GM18508 (cell line): ENCODE results near the gene ALLC.
"Not testable (repeated sequence)": the region's sequence is repeated elsewhere in the genome, so short reads cannot be mapped to it uniquely, and the experiment has no call there.

ENCODE experiments used
- ATAC-seq: cut with Tn5 transposase; IDR thresholded peaks from one replicate; pipeline ENCODE4 v1.9.1; 2021; ENCODE audit warnings: moderate number of reproducible peaks; ENCODE audit not compliant: insufficient read depth, unreplicated experiment

Gene ALLC

GRCh38 chr2:3625186-3625585, 32.8 kb upstream of the ALLC start:
- no peak for ATAC-seq

DNA sequence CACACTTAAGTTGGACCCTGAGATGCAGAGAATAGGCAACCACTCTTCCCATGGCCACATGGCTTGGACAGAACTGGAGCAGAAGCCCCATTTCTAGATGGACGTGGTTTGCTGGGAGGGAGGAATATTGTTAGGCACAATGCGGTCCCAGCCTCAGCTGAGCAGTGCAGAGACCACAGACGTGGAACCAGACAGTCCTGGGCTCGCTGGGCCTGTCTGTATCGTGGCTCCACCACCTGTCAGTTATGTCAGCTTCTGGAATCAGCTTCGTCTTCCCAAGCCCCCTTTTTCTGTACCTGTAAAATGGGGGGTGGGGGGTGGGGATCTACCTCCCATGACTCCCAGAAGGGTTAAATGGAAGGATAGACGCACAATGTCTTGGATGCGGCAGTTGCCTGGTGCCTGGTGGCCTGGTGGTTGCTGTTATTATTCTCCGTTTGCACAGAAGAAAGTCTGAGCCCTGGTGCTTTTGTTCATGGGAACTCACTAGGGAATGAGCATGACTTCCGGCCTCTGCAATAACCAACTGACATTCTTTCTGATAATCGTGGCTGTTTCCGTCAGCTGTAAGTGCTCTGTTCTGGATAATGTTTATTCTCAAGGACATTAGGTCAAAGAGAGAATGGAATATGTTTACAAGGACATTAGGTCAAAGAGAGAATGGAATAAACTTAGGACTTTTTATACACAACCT, 31.7 kb upstream of the ALLC start:
- ATAC-seq: no peak

GRCh38 chr2:3626812-3627499, 31.0 kb upstream of the ALLC start:
- no peak for ATAC-seq

DNA sequence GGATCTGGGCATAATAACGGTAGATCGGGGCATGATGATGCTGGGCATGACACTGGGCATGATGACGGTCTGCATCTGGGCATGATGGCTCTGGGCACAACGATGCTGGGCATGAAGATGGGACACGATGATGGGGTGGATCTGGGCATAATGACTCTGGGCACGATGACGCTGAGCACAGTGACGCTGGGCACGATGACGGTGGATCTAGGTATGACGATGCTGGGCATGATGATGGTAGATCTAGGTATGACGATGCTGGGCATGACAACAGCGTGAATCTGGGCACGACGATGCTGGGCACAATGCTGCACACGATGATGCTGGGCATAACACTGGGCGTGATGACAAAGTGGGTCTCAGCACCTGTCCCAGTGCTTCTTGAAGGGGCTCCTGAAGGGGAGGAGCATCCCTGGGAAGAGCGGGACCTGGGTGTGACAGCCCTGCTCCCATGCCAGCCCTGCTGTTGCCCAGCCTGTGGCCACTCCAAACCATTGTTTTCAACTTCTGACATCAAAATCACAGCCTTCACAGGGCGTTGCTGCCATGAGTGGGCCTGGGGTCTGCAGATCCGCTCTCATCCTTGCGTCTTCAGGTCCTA, 30.4 kb upstream of the ALLC start:
- no peak for ATAC-seq

DNA sequence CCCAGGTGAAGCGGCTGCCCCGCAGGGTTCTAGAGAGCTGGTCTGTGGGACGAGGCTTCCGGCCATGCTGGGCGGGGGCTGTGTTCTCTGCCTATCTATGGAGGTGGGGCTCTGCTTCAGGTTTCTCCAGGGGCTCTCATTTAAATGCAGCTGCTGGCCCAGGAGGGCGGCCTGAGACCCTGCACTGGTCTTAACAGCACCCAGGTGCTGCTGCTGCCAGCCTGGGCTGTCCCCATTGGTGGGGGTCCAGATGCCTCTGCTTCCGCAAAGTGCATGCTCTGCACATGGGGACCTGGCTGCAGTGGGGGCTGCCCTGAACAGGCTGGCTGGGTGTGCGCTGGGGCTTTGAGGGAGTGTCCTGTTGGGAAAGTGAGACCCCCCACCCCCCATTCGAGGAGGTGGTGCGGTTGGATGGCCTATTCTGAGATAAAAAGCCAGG, 29.7 kb upstream of the ALLC start:
- ATAC-seq: no peak

- no peak for ATAC-seq
These were observed 29.2 kb upstream of the ALLC start for GRCh38 chr2:3628800-3629199.

GRCh38 chr2:3630631-3631030, 27.4 kb upstream of the ALLC start:
- no peak for ATAC-seq

- ATAC-seq: no peak
These were observed 26.7 kb upstream of the ALLC start for GRCh38 chr2:3631161-3631850.

DNA sequence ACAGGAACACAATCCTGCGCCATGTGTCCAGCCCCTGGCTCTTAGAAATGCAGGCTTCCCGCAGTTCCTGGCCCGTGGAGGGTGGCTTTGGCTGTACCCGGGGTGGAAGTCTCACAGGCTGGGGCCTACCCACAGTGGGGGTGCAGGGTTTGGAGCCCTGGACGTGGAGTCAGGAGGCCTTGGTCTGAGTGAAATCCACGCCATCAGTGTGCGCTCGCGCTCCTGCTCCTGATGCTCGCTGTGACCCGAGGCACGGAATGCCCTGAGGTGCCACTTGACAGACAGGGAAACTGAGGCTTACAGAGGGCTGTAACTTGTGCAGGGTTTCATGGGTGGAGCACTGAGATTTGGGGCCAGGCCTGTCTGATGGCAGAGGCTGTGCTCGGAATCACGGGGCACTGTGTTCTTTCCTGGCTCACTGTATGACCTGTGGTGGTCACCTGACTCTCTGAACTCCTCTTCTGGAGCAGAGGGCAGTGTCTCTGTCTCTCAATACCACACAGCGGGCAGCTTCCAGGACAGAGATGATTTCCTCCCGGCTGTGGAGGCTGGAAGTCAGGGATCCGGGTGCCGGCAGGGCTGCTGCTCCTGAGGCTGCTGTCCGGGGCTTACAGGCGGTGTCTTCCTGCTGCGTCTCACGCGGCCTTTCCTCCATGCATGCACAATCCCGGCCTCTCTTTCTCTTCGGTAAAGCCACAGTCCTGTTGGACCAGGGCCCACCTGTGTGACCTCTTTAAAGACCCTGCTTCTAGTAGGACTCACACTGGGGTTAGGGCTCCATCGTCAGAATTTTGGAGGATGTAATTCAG, 25.9 kb upstream of the ALLC start:
- no peak for ATAC-seq

DNA sequence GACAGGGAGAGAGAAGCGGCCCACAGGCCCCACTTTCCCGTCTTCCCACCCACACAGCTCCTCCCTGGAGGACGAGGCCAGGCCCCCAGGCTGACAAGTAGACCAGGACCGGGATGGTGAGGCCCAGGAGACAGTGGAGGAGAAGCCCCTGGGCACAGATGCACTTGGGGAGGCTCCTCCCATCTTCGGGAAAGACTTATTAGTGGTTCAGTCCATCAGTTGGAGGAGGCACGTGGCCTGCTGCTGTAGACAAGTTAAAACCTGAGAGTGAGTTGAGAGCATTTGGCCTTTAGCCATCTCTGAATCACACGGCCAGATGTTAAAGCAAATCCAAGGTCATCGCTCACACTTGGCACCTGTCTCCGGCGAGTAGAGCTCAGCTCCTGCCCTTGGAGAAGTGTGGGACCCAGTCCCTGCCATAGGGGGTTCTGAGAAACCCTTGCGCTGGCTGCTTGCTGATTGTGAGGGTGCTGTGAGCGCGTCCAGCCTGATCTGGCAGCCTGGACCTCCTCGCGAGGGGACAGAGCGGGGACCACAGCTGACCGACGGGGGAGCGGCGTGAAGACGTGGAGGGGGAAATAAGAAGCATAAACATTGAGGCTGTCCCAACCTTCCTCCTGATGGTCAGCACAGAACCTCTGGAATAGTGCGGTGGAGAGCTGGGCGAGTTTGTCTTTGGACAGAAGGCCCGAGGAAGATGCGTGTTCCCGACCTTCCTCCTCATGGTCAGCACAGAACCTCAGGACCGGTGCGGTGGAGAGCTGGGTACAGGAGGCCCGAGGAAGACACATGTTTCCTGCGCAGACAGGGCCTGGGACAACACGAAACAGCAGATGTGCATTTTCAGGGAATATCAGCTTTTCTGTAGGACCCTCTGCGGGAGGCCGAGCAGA, 24.7 kb upstream of the ALLC start:
- ATAC-seq: no peak

DNA sequence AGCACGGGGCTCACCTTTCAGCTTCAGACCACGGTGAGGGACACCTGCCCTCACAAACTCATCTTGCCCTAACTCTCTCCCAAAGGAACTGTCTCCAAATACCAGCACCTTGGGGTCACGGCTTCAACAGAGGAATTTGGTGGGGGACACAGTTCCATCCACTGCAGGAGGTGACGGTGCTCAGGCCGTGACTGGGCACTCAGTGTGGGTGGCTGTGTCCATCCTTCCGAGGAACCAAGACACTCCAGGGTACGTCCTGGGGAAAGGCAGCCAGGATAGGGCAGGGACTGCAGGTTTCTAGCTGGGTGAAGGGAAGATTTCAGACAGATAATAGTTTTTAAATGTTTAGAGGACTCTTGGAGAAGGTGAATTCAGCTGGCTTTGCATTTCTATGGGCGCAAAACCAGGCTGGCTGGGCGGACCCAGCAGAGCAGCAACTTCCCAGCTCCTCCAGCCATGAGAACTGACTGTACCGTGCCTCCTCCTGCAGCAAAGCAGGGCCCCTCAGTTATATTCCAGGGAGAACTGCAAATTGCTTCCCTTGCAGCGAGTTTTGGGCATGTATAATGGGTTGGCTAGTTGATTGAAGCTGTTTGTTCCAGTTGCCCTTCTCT, 23.9 kb upstream of the ALLC start:
- ATAC-seq: no peak

DNA sequence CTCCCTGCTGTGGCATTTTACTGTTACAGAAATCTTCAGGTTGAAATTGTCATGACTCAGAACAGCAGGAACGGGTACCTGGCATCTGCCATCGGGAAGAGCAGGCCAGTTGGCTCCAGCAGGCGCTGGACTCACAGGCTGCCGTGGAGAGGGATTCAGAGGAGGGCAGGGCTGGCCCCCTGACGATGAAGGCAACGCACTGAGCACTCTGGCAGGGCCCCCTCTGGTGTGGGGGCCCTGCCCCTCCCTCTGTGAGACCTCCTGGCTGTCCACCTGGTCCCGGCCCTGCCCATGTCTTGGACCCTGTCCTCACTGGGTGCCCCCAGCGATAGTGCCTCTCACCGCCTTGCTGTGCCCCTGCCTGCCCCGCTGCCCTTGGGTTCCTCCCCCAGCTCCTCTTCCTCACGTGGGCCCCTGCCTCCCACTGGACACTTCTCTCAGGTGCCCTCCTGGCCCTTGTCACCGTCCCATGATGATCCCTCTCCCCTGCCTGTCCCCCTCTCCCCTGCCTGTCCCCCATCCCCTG, 23.3 kb upstream of the ALLC start:
- no peak for ATAC-seq

- no peak for ATAC-seq
These were observed 22.6 kb upstream of the ALLC start for GRCh38 chr2:3635171-3635974.

- ATAC-seq: not testable (repeated sequence)
These were observed 22.0 kb upstream of the ALLC start for GRCh38 chr2:3635975-3636327.

GRCh38 chr2:3636586-3637310, 21.3 kb upstream of the ALLC start:
- no peak for ATAC-seq

DNA sequence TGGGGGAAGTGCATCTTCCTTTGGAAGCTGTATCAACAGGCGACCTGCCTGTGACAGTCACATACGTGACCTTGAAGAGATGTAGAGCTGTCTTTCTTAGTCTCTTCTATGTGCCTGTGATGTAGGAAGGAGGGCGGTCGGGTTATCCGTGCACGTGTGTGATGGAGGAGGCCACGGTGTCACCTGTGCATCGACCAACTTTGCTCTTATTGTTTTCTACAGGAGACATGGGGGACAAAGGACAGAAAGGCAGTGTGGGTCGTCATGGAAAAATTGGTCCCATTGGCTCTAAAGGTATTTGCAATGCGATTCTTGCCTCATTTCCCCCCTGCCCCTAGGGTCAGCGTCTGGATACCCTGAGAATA, 20.7 kb upstream of the ALLC start:
- ATAC-seq: no peak

DNA sequence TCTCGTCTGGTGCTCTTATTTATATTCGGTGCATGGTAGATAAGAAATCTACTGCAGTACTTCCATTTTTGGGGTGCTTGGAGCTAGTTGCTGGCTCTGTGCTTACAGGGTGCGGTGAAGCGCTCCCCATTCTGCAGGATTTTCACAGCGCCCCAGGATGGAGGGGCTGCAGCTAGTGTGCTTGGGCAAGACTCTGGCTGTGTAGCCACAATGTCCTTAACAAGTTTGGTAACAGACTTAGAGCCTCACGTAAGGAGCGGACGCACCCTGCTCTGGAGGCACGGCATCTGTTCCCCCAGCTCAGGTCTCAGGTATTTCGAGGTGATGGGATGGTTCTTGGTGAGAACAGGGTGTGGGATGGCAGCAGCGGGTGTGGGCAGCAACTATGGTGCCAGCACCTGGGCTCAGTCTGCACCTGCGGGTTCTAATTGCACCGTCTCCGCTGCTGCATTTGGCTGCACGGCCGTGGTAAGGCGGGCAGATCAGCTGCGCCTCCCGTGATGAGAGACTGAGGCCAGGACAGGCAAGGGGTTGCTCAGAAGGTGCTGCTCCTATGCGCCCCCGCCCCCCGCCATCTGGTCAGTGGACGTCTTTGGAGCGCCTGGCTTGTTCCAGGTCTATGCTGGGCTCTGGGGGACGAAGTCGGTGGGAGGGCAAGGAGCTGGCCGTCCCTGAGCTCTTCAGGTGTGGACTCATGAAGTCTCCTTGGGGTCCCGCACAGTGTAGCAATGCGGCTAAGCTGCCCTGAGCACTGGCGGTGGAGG, 20.1 kb upstream of the ALLC start:
- no peak for ATAC-seq
